ENCODE measurements around the gene UBA5.

UBA5 gene

GRCh38 chr3:132654721-132655120 is 5.4 kb upstream of the UBA5 start:
- DNase-seq: no peak

- DNase-seq: no peak
Measured at GRCh38 chr3:132655471-132655870, 4.7 kb upstream of the UBA5 start.

GRCh38 chr3:132657869-132658747 is 2.0 kb upstream of the UBA5 start:
- DNase-seq: no peak

GRCh38 chr3:132659000-132659364 is 1.1 kb upstream of the UBA5 start:
- no peak for DNase-seq

- peak; percentile 60 for DNase-seq
Measured at GRCh38 chr3:132659365-132660051, 621 bp upstream of the UBA5 start, which contains the start of gene ACAD11. TSS of gene ACAD11 (minus strand) at chr3:132659809. CDS start at chr3:132659751, 58 bp downstream.

- no peak for DNase-seq
Measured at GRCh38 chr3:132660811-132661070, 612 bp downstream of the UBA5 start.

GRCh38 chr3:132661101-132661500 is 972 bp downstream of the UBA5 start:
- no peak for DNase-seq

GRCh38 chr3:132662212-132662611 is 2.1 kb downstream of the UBA5 start:
- DNase-seq: no peak

GRCh38 chr3:132665230-132665745 is 5.2 kb downstream of the UBA5 start:
- DNase-seq: no peak

- no peak for DNase-seq
Measured at GRCh38 chr3:132669256-132669777, 9.2 kb downstream of the UBA5 start.

- DNase-seq: no peak
Measured at GRCh38 chr3:132675408-132675807, 15.3 kb downstream of the UBA5 start.

GRCh38 chr3:132679911-132680310 is 19.8 kb downstream of the UBA5 start:
- DNase-seq: no peak

- DNase-seq: no peak
Measured at GRCh38 chr3:132681421-132681820, 21.3 kb downstream of the UBA5 start.

GRCh38 chr3:132682201-132682600 is 22.1 kb downstream of the UBA5 start:
- DNase-seq: no peak

GRCh38 chr3:132690040-132690439 is 29.9 kb downstream of the UBA5 start:
- DNase-seq: no peak

- no peak for DNase-seq
Measured at GRCh38 chr3:132694991-132695390, 34.9 kb downstream of the UBA5 start.

GRCh38 chr3:132695422-132695821 is 35.3 kb downstream of the UBA5 start:
- DNase-seq: no peak

- no peak for DNase-seq
Measured at GRCh38 chr3:132703733-132704132, 43.6 kb downstream of the UBA5 start.

- no peak for DNase-seq
Measured at GRCh38 chr3:132709761-132710160, 49.6 kb downstream of the UBA5 start.

GRCh38 chr3:132710311-132710710 is 50.2 kb downstream of the UBA5 start:
- no peak for DNase-seq

GRCh38 chr3:132713977-132714727 is 54.0 kb downstream of the UBA5 start:
- DNase-seq: no peak

GRCh38 chr3:132716372-132716771 is 56.2 kb downstream of the UBA5 start:
- DNase-seq: no peak

GRCh38 chr3:132720228-132720627 is 60.1 kb downstream of the UBA5 start:
- DNase-seq: no peak

Data from RPMI8226 (cell line).